Activated T-helper 2 cell treated with anti-CD3 and anti-CD28 coated beads, Interferon-gamma antibody, Interleukin-2, Interleukin-4, amounts not matched to agents 10 μg/mL and 5 μg/mL and 100 μg/mL, durations not matched to agents 14 hours and 24 hours and 36 hours (primary cell): Measurements from ENCODE around the gene CTXN3. TPM values are rescaled to one million over a fixed set of nuclear protein-coding genes. Genes with fewer than 3 reads are reported as not detected.

Source experiments
- DNase-seq: peaks from one replicate; pipeline ENCODE4 v3.0.0; 2021; ENCODE audit warnings: low spot score
- H3K27ac Mint-ChIP-seq: one replicate; pipeline ENCODE4 v1.8.0; 2021; ENCODE audit warnings: mixed read lengths
- H3K27me3 Mint-ChIP-seq: one replicate; pipeline ENCODE4 v1.8.0; 2021; ENCODE audit warnings: low read depth, mixed read lengths
- H3K36me3 Mint-ChIP-seq: one replicate; pipeline ENCODE4 v1.8.0; 2021; ENCODE audit warnings: low read depth, mixed read lengths
- H3K4me1 Mint-ChIP-seq: one replicate; pipeline ENCODE4 v1.8.0; 2021; ENCODE audit warnings: low read depth, mixed read lengths
- H3K4me3 Mint-ChIP-seq: one replicate; pipeline ENCODE4 v1.8.0; 2021; ENCODE audit warnings: low read depth, mild to moderate bottlenecking, moderate library complexity, mixed read lengths
- H3K9me3 Mint-ChIP-seq: one replicate; pipeline ENCODE4 v1.8.0; 2021; ENCODE audit warnings: mixed read lengths
- intact Hi-C: fragments of 100-400 bp; cut with micrococcal nuclease; formaldehyde crosslinking; loops from one replicate; pipeline ENCODE4 v1.15.1; 2023
- total RNA-seq: library from RNA; stranded (reverse); gene quantifications from 2 replicates; pipeline ENCODE4 v1.2.3, GENCODE V29; 2022

Gene CTXN3
- total RNA-seq, 1 donor from 2014 or later: not detected

GRCh38 chr5:127685662-127686061 is 36.8 kb downstream of the CTXN3 start:
- no peak for DNase-seq
- H3K27ac Mint-ChIP-seq: no peak overlapping the region
- intact Hi-C loops: no loop called here
- H3K4me3 Mint-ChIP-seq: no peak overlapping the region
- no peaks in the 10 kb centered on the region for H3K27me3 Mint-ChIP-seq
- H3K36me3 Mint-ChIP-seq: no peaks in the 10 kb centered on the region
- H3K9me3 Mint-ChIP-seq: no peaks in the 10 kb centered on the region
- no peaks in the 10 kb centered on the region for H3K4me1 Mint-ChIP-seq

GRCh38 chr5:127686424-127686823 is 37.5 kb downstream of the CTXN3 start:
- Mint-ChIP-seq H3K4me3 (no peak overlapping the region), H3K27ac (no peak overlapping the region), H3K9me3 (no peaks in the 10 kb centered on the region), H3K36me3 (no peaks in the 10 kb centered on the region), H3K4me1 (no peaks in the 10 kb centered on the region), H3K27me3 (no peaks in the 10 kb centered on the region)
- no peak for DNase-seq
- intact Hi-C loops: no loop called here

- no peaks in the 10 kb centered on the region for H3K9me3 Mint-ChIP-seq
- H3K36me3 Mint-ChIP-seq: no peaks in the 10 kb centered on the region
- no peak overlapping the region for H3K4me3 Mint-ChIP-seq
- H3K4me1 Mint-ChIP-seq: no peaks in the 10 kb centered on the region
- H3K27ac Mint-ChIP-seq: no peak overlapping the region
- H3K27me3 Mint-ChIP-seq: peaks cover 8% of the 10 kb centered on the region
- intact Hi-C loops: no loop called here
- no peak for DNase-seq
These were observed 45.8 kb downstream of the CTXN3 start for GRCh38 chr5:127694518-127695171.

- Mint-ChIP-seq H3K36me3 (no peaks in the 10 kb centered on the region), H3K9me3 (no peaks in the 10 kb centered on the region), H3K27me3 (peaks cover 8% of the 10 kb centered on the region), H3K27ac (no peak overlapping the region), H3K4me1 (no peaks in the 10 kb centered on the region), H3K4me3 (no peak overlapping the region)
- DNase-seq: no peak
- intact Hi-C loops: no loop called here
These were observed 46.5 kb downstream of the CTXN3 start for GRCh38 chr5:127695346-127695745.

GRCh38 chr5:127696683-127697082 is 47.8 kb downstream of the CTXN3 start:
- no peak overlapping the region for H3K4me3 Mint-ChIP-seq
- no peak for DNase-seq
- H3K9me3 Mint-ChIP-seq: no peaks in the 10 kb centered on the region
- H3K27ac Mint-ChIP-seq: no peak overlapping the region
- intact Hi-C loops: no loop called here
- no peaks in the 10 kb centered on the region for H3K36me3 Mint-ChIP-seq
- H3K4me1 Mint-ChIP-seq: no peaks in the 10 kb centered on the region
- peaks cover 9% of the 10 kb centered on the region for H3K27me3 Mint-ChIP-seq

GRCh38 chr5:127697894-127698600 is 49.2 kb downstream of the CTXN3 start:
- Mint-ChIP-seq H3K36me3 (no peaks in the 10 kb centered on the region), H3K9me3 (no peaks in the 10 kb centered on the region), H3K27me3 (peaks cover 9% of the 10 kb centered on the region), H3K4me3 (no peak overlapping the region), H3K27ac (no peak overlapping the region), H3K4me1 (no peaks in the 10 kb centered on the region)
- DNase-seq: no peak
- intact Hi-C loops: no loop called here

- H3K36me3 Mint-ChIP-seq: no peaks in the 10 kb centered on the region
- no peaks in the 10 kb centered on the region for H3K4me1 Mint-ChIP-seq
- no peak for DNase-seq
- H3K4me3 Mint-ChIP-seq: no peak overlapping the region
- intact Hi-C loops: no loop called here
- H3K27me3 Mint-ChIP-seq: peaks cover 6% of the 10 kb centered on the region
- H3K27ac Mint-ChIP-seq: no peak overlapping the region
- H3K9me3 Mint-ChIP-seq: no peaks in the 10 kb centered on the region
These were observed 50.5 kb downstream of the CTXN3 start for GRCh38 chr5:127699416-127699815.

GRCh38 chr5:127700237-127700766 is 51.4 kb downstream of the CTXN3 start:
- Mint-ChIP-seq H3K27ac (no peak overlapping the region), H3K36me3 (no peaks in the 10 kb centered on the region), H3K4me3 (no peak overlapping the region), H3K4me1 (no peaks in the 10 kb centered on the region), H3K9me3 (no peaks in the 10 kb centered on the region), H3K27me3 (peaks cover 6% of the 10 kb centered on the region)
- no peak for DNase-seq
- intact Hi-C loops: no loop called here

GRCh38 chr5:127702434-127702833 is 53.6 kb downstream of the CTXN3 start:
- intact Hi-C loops: no loop called here
- Mint-ChIP-seq H3K27me3 (peaks cover 12% of the 10 kb centered on the region), H3K27ac (no peak overlapping the region), H3K4me3 (no peak overlapping the region), H3K4me1 (no peaks in the 10 kb centered on the region), H3K9me3 (no peaks in the 10 kb centered on the region), H3K36me3 (no peaks in the 10 kb centered on the region)
- no peak for DNase-seq

- peaks cover 12% of the 10 kb centered on the region for H3K27me3 Mint-ChIP-seq
- no peaks in the 10 kb centered on the region for H3K4me1 Mint-ChIP-seq
- no peak within 1 kb of the TSS for H3K4me3 Mint-ChIP-seq
- no peaks in the 10 kb centered on the region for H3K36me3 Mint-ChIP-seq
- no peak within 1 kb of the TSS for H3K27ac Mint-ChIP-seq
- no peaks in the 10 kb centered on the region for H3K9me3 Mint-ChIP-seq
- intact Hi-C loops: no loop called here
- no peak for DNase-seq
These were observed 54.2 kb downstream of the CTXN3 start, which contains the start of gene CCDC192 for GRCh38 chr5:127702926-127703561. CCDC192 (plus strand) TSS chr5:127703391; CDS start chr5:127703446, 55 bp downstream.

GRCh38 chr5:127705120-127705892 is 56.4 kb downstream of the CTXN3 start:
- Mint-ChIP-seq H3K4me3 (no peak overlapping the region), H3K27ac (no peak overlapping the region), H3K4me1 (no peaks in the 10 kb centered on the region), H3K36me3 (no peaks in the 10 kb centered on the region), H3K9me3 (no peaks in the 10 kb centered on the region), H3K27me3 (peaks cover 8% of the 10 kb centered on the region)
- intact Hi-C loops: no loop called here
- DNase-seq: no peak

GRCh38 chr5:127706691-127707090 is 57.8 kb downstream of the CTXN3 start:
- intact Hi-C loops: no loop called here
- no peak overlapping the region for H3K4me3 Mint-ChIP-seq
- no peak for DNase-seq
- no peaks in the 10 kb centered on the region for H3K36me3 Mint-ChIP-seq
- H3K9me3 Mint-ChIP-seq: no peaks in the 10 kb centered on the region
- H3K27me3 Mint-ChIP-seq: peaks cover 6% of the 10 kb centered on the region
- no peaks in the 10 kb centered on the region for H3K4me1 Mint-ChIP-seq
- no peak overlapping the region for H3K27ac Mint-ChIP-seq
